Upper lobe of right lung (tissue), 1 donor: Measurements from ENCODE around the gene MISP. TPM values are rescaled to one million over a fixed set of nuclear protein-coding genes. Genes with fewer than 3 reads are reported as not detected.

Experiments used
- ATAC-seq: fragments of 200-7000 bp; cut with Tn5 transposase; one replicate; pipeline ENCODE4 v1.9.1; 2020; ENCODE audit warnings: mild to moderate bottlenecking, moderate library complexity
- DNase-seq: peaks from one replicate; pipeline ENCODE4 v3.0.0-alpha.2; 2020
- H3K27ac ChIP-seq: fragments of 200-600 bp; one replicate; pipeline ENCODE4 v1.8.0; 2022
- H3K27me3 ChIP-seq: fragments of 200-600 bp; one replicate; pipeline ENCODE4 v1.8.0; 2022; ENCODE audit warnings: mild to moderate bottlenecking
- H3K36me3 ChIP-seq: fragments of 200-600 bp; one replicate; pipeline ENCODE4 v1.8.0; 2022
- H3K4me1 ChIP-seq: fragments of 200-600 bp; one replicate; pipeline ENCODE4 v1.8.0; 2022
- H3K4me3 ChIP-seq: fragments of 200-600 bp; one replicate; pipeline ENCODE4 v1.8.0; 2022; ENCODE audit warnings: mild to moderate bottlenecking
- H3K9me3 ChIP-seq: fragments of 200-600 bp; one replicate; pipeline ENCODE4 v1.8.0; 2022
- CTCF ChIP-seq: fragments of 200-600 bp; IDR thresholded peaks from one replicate; pipeline ENCODE4 v1.8.0; 2022; ENCODE audit warnings: antibody characterized with exemption
- intact Hi-C: fragments of 100-400 bp; cut with DNase I; formaldehyde crosslinking; loops from one replicate; pipeline ENCODE4 v1.11.0; 2022
- total RNA-seq: library from RNA; stranded (reverse); fragmentation: NEBNext Ultra II Directional; extraction: Animal tissue kit (Norgen Biotek cat#: 25700); gene quantifications from one replicate; pipeline ENCODE4 v1.2.1, GENCODE V29; 2021
- donor health status: DM: no; HTN: yes; CAD: no; lungs with severe emphysema.

Gene MISP
- total RNA-seq, 1 donor from 2014 or later = 15.9 TPM

GRCh38 chr19:799076-799881 is 48.4 kb downstream of the MISP start:
- peak overlapping the region; percentile 85 for H3K27ac ChIP-seq

GRCh38 chr19:800360-801029 is 49.6 kb downstream of the MISP start:
- ATAC-seq (no peak), DNase-seq (no peak)
- H3K9me3 ChIP-seq = no peaks in the 10 kb centered on the region
- intact Hi-C loops = no loop called here
- H3K27me3 ChIP-seq = no peaks in the 10 kb centered on the region
- H3K4me3 ChIP-seq = peak overlapping the region; percentile 83
- H3K36me3 ChIP-seq = peaks cover 56% of the 10 kb centered on the region
- peak overlapping the region; percentile 36 for H3K27ac ChIP-seq
- no peak for TF ChIP-seq CTCF
- peaks cover 55% of the 10 kb centered on the region for H3K4me1 ChIP-seq

More at GRCh38 chr19:799076-799881, 48.4 kb downstream of the MISP start:
- no peak for DNase-seq
- Histone ChIP-seq H3K36me3 (peaks cover 44% of the 10 kb centered on the region), H3K4me3 (peak overlapping the region; percentile 83), H3K4me1 (peaks cover 55% of the 10 kb centered on the region), H3K9me3 (no peaks in the 10 kb centered on the region), H3K27me3 (no peaks in the 10 kb centered on the region)
- no peak for ATAC-seq
- no peak for TF ChIP-seq CTCF
- intact Hi-C loops = no loop called here

- TF ChIP-seq CTCF = no peak
- no peaks in the 10 kb centered on the region for H3K9me3 ChIP-seq
- H3K36me3 ChIP-seq = peaks cover 64% of the 10 kb centered on the region
- DNase-seq = peak; percentile 89
- H3K4me1 ChIP-seq = peaks cover 48% of the 10 kb centered on the region
- no peaks in the 10 kb centered on the region for H3K27me3 ChIP-seq
- H3K27ac ChIP-seq = peak overlapping the region; percentile 61
- intact Hi-C loops = no loop called here
- H3K4me3 ChIP-seq = peak overlapping the region; percentile 83
- ATAC-seq = peak; percentile 0
Measured at GRCh38 chr19:801030-801860, 50.3 kb downstream of the MISP start.

- Histone ChIP-seq H3K4me1 (peaks cover 46% of the 10 kb centered on the region), H3K4me3 (peak overlapping the region; percentile 83), H3K36me3 (peaks cover 71% of the 10 kb centered on the region), H3K27me3 (no peaks in the 10 kb centered on the region), H3K27ac (peak overlapping the region; percentile 61), H3K9me3 (no peaks in the 10 kb centered on the region)
- TF ChIP-seq CTCF = no peak
- DNase-seq (peak; percentile 88), ATAC-seq (peak; percentile 29)
- intact Hi-C loops = no loop called here
Measured at GRCh38 chr19:801861-802497, 51.1 kb downstream of the MISP start.

- Histone ChIP-seq H3K27ac (peak overlapping the region; percentile 30), H3K9me3 (no peaks in the 10 kb centered on the region), H3K4me3 (peak overlapping the region; percentile 7), H3K36me3 (peaks cover 77% of the 10 kb centered on the region), H3K4me1 (peaks cover 46% of the 10 kb centered on the region), H3K27me3 (no peaks in the 10 kb centered on the region)
- no peak for TF ChIP-seq CTCF
- intact Hi-C loops = no loop called here
- ATAC-seq (no peak), DNase-seq (no peak)
Measured at GRCh38 chr19:802498-803098, 51.7 kb downstream of the MISP start.
